NB4 (cell line): ENCODE measurements around the gene PTMA.

Source experiments
- DNase-seq: peaks from one replicate; pipeline ENCODE4 v3.0.0; 2010; ENCODE audit warnings: low read depth
- H3K4me3 ChIP-seq: one replicate; pipeline ENCODE4 v1.5.1; 2011; ENCODE audit warnings: mild to moderate bottlenecking, low read depth, low read length, moderate library complexity
- CTCF ChIP-seq: IDR thresholded peaks from one replicate; pipeline ENCODE4 v1.5.1; 2012; ENCODE audit warnings: low read depth, low read length
- MYC ChIP-seq: IDR thresholded peaks from 2 replicates; pipeline ENCODE4 v1.6.1; 2011; ENCODE audit warnings: low read depth, low read length
- POLR2A ChIP-seq: IDR thresholded peaks from 2 replicates; pipeline ENCODE4 v1.6.1; 2011; ENCODE audit warnings: mild to moderate bottlenecking; ENCODE audit not compliant: insufficient read length; ENCODE audit errors: extremely low read depth
- TF ChIP-seq, protein P1 (sequence below): IDR thresholded peaks from 2 replicates; pipeline ENCODE4 v1.6.1; 2011; ENCODE audit warnings: low read depth, low read length

The PTMA gene

DNA sequence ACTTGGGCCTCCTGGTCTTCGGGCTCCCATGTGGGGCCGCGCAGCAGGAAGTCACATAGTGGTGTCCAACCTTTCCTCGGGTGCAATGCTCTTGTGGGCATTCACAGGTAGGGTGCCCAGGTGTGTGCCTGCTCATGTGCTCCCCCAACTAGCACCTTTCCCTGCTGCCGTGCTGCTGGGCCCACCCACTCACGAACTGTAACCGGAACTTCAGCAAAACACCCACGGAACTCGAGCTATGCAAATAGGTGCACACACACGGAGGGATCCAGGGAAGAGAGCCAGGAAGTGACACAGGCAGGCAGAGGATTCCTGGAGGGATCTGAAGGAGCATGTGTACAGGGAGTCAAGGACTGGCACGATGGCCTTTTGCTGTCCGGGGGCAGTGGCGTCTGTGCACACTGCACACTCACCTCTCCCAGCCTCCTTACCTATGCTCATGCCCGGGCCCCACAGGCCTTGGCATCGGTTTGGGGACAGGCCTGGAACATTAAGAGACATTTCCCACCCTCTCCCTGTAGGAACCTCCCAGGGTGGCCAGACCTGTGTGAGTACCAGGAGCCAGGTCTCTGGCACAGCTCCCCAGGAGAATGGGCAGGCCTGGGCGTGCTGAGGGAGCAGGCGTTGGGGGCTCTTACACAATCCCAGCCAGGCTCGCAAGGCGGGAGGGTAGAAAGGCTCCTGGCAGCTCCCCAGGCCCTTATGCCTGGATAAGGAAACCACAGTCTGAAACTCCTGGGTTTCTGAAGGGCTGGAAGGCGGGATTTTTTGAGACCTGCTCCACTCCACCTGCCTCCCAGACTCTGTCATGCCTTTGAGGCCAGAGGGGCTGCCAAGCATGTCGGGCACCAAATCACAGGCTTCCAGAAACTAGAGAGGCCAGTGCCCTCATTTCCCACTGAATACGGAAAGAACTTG lies 6.6 kb upstream of the PTMA start:
- TF ChIP-seq MYC: no peak
- TF ChIP-seq CTCF: no peak
- TF ChIP-seq, protein P1, sequence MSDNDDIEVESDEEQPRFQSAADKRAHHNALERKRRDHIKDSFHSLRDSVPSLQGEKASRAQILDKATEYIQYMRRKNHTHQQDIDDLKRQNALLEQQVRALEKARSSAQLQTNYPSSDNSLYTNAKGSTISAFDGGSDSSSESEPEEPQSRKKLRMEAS: no peak
- TF ChIP-seq POLR2A: no peak
- H3K4me3 ChIP-seq: no peak overlapping the region
- DNase-seq: peak; percentile 49

DNA sequence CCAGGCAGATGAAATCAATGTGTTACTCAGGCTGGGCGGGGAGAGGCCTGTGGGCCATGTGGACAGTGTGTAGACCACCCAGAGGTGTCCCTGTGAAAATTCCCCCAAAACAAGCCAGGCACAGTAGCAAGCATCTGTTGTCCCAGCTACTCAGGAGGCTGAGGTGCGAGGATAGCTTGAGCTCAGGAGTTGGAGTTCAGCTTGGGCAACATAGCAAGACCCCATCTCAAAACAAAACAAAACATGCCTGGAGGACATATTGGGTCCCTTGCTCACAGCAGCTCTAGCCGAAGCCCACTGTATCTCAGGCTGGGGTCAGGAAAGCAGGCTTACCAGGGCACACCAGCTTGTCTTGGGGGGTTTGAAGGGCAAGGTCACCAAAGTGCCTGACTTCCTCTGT lies 4.3 kb upstream of the PTMA start:
- peak; percentile 2 for DNase-seq
- no peak overlapping the region for H3K4me3 ChIP-seq
- TF ChIP-seq, protein P1: no peak
- no peak for TF ChIP-seq CTCF
- no peak for TF ChIP-seq MYC
- TF ChIP-seq POLR2A: no peak

DNA sequence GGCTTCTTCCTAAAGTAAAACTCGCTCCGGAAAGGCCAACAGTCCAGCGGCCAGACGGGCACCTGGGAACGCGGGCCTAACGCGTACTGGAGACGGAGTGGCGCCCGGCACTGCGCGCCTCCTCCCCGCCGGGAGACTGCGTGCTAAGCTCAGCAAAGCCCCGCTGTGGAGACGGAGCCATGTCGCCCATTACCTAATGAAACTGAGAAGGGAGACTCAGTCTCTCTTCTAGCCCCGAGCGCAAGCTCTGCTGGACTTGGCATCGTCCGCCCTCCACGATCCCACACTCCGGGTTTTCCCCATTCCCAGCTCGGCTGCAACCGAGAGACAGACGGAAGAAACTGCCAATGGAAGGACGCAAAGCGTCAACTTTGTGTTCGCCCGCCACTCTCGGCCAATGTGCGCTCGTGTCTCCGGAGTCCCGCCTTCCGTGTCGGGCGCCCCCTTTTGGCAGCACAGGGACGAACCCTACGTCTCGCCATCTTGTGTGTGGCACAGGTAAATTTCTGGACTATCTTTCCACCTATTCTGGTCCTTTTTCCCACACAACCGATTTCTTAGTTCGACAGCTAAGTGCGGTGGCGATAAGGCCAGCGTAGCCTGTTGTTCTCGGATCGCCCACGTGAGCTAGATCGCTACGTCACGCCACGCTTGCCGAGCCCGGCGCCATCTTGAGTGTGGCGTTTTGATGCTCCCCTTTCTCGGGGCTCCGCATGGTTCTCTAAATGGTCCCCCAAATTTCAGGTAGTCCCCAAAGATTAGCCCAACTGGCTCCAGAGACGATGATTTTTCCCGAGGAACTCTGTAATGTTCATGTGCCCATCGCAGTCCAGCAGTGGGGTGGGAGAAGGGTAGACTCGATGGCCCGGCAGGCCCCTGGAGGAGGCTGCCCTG lies 1.3 kb upstream of the PTMA start:
- DNase-seq: peak; percentile 99
- peak overlapping the region; percentile 87 for H3K4me3 ChIP-seq
- peak; percentile 87 for TF ChIP-seq CTCF
- peak; percentile 84 for TF ChIP-seq MYC
- peak; percentile 52 for TF ChIP-seq POLR2A
- TF ChIP-seq, protein P1: peak; percentile 59

GRCh38 chr2:231707625-231707926 lies 749 bp upstream of the PTMA start:
- peak overlapping the region; percentile 87 for H3K4me3 ChIP-seq
- TF ChIP-seq POLR2A: no peak
- no peak for TF ChIP-seq CTCF
- TF ChIP-seq MYC: no peak; the same call in 1 of the 2 replicates
- TF ChIP-seq, protein P1: no peak
- peak; percentile 72 for DNase-seq

DNA sequence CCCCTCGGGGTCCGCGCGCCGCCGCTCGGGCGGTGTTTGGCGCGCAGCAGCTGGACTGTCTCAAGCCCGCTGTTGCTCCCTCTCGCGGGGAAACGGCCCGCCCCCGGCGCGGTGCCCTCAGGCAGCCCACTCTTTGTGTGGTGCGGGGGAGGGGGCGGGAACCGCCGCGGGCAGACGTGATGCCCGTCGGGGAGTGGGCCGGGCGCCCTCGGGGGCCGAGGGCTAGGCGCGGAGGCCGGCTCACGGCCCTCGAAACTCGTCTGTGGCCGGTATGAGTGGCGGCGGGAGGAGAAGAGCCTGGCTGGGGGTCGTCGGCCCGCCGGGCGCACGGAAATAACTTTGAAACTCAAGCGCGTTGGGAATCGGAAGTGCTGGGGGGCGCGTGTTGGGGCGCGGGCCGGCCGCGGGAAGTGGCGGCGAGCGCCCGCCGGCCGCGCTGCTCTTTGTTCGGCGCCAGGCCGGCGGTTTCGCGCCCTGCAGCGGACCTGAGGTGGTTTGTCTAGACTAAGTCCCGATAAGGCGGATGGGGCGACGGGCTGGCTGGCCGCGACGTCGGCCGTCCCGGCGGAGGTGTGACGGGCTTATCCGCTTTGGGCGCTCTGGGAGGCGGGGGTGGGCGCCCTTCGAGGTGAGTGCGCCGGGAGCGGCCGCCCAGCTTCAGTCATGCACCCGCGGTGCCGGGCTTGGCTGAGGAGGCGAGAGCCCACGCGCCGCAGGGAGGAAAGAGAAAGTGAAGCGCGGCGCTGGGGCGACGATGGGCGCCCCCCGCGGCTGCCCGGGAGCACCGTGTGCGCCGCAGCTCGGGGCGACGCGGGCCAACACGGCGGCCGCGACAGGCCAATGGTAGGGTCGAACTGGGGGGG lies 679 bp downstream of the PTMA start:
- peak; percentile 62 for DNase-seq
- peak overlapping the region; percentile 97 for H3K4me3 ChIP-seq
- TF ChIP-seq MYC (no peak), CTCF (no peak), POLR2A (no peak)
- TF ChIP-seq, protein P1: no peak
